Stomach (tissue), 9 donors: ENCODE data around the gene KANSL2. TPM values are rescaled to one million over a fixed set of nuclear protein-coding genes. Genes with fewer than 3 reads are reported as not detected.

Experiments used
- DNase-seq, 2 donors: peaks; one replicate each; pipeline versions ENCODE4 v3.0.0 to v3.0.0-alpha.2; 2013 to 2019
- H3K27ac ChIP-seq, 5 donors: fragments of 200-600 bp in 4 of 5; sonication (generic) in 4 of 5; one replicate each; pipeline ENCODE4 v1.5.1; 2013 to 2019; ENCODE audit warnings: mild to moderate bottlenecking in 1 of 5, moderate library complexity in 1 of 5
- H3K27me3 ChIP-seq, 3 donors: fragments of 200-600 bp; sonication (generic); one replicate each; pipeline ENCODE4 v1.5.1; 2017 to 2019; ENCODE audit warnings: mixed run types in 1 of 3
- H3K36me3 ChIP-seq, 4 donors: fragments of 200-600 bp; sonication (generic); 1 replicate in 3 of 4; 2 replicates in 1 of 4; pipeline ENCODE4 v1.5.1; 2016 to 2019
- H3K4me1 ChIP-seq, 4 donors: fragments of 200-600 bp; sonication (generic); one replicate each; pipeline ENCODE4 v1.5.1; 2016 to 2019
- H3K4me3 ChIP-seq, 4 donors: fragments of 200-600 bp; sonication (generic) in 3 of 4; one replicate each; pipeline ENCODE4 v1.5.1; 2016 to 2019; ENCODE audit warnings: mild to moderate bottlenecking in 1 of 4
- H3K9me3 ChIP-seq, 4 donors: fragments of 200-600 bp; sonication (generic); one replicate each; pipeline ENCODE4 v1.5.1; 2016 to 2019
- EP300 ChIP-seq: sonication (generic); formaldehyde crosslinking; IDR thresholded peaks from one replicate; pipeline ENCODE4 v1.6.1; 2017; ENCODE audit warnings: antibody characterized with exemption
- POLR2A ChIP-seq, 4 donors: fragments of 450-650 bp; IDR thresholded peaks; one replicate each; pipeline ENCODE4 v1.6.1; 2016; ENCODE audit warnings: antibody characterized with exemption in 4 of 4, control low read depth in 2 of 4, mild to moderate bottlenecking in 1 of 4, moderate library complexity in 1 of 4
- POLR2AphosphoS5 ChIP-seq, 3 donors: sonication (generic); formaldehyde crosslinking; IDR thresholded peaks; one replicate each; pipeline ENCODE4 v1.6.1; 2016; ENCODE audit warnings: antibody characterized with exemption in 3 of 3
- WGBS, 5 donors: extraction: QIAGEN DNeasy Blood & Tissue Kit in 3 of 5; methylation state at CpG; one replicate each; pipeline versions ENCODE4 v1.1.5 to v1.1.7; 2013 to 2018; 5-methylcytosine and 5-hydroxymethylcytosine counted together
- intact Hi-C: fragments of 100-400 bp; cut with DNase I; formaldehyde crosslinking; loops from one replicate; pipeline ENCODE4 v1.15.1; 2023; ENCODE audit warnings: low total_unique reads
- polyA plus RNA-seq, 3 donors: library from polyadenylated mRNA; stranded (reverse); fragments of 200-250 nt; gene quantifications; one replicate each; pipeline ENCODE4 v1.2.3, GENCODE V29; 2013
- total RNA-seq, 5 donors: library from RNA; depleted of rRNA; stranded (reverse); fragments of >200 nt; gene quantifications; one replicate each; pipeline versions ENCODE4 v1.1.0 to v1.2.3, GENCODE V29; 2014 to 2016
- TF ChIP-seq, protein P1 (sequence below), 7 experiments: fragments of 450-650 bp in 4 of 7; fragments of 200-600 bp in 3 of 7; sonication (generic) in 3 of 7; IDR thresholded peaks; one replicate each; pipeline ENCODE4 v1.5.1; 2016 to 2019; ENCODE audit warnings: antibody characterized with exemption in 7 of 7, control low read depth in 2 of 7, mild to moderate bottlenecking in 1 of 7
- donor health status: healthy with polysubstance abuse.
- donor health status: Bipolar disorder and iron deficiency.
- donor health status: healthy.

Gene KANSL2
- total and polyA plus RNA-seq, 8 donors, result 16.2 to 66.0 (median 29.9) TPM

DNA sequence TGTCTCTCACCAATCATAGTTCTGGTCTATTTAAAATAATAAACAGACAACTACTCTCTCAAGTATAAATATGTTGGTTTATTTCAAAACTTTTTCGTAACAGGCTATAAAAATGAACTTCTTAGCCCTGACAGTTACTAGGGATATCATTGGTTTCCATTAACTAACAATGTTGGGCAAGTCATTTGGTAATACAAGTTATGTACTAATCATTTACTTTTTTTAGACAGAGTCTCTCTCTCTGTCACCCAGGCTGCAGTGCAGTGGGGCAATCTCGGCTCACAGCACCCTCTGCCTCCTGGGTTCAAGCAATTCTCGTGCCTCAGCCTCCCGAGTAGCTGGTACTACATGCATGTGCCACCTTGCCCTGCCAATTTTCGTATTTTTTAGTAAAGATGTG, 14.6 kb upstream of the KANSL2 start:
- Histone ChIP-seq H3K4me1 (peaks cover 0 to 8% (median under 1%) of the 10 kb centered on the region in 4 donors), H3K36me3 (peaks cover 39 to 97% (median 95%) of the 10 kb centered on the region in 4 donors), H3K9me3 (no peaks in the 10 kb centered on the region), H3K27ac (no peak overlapping the region), H3K4me3 (no peak overlapping the region), H3K27me3 (no peaks in the 10 kb centered on the region)
- TF ChIP-seq, protein P1, sequence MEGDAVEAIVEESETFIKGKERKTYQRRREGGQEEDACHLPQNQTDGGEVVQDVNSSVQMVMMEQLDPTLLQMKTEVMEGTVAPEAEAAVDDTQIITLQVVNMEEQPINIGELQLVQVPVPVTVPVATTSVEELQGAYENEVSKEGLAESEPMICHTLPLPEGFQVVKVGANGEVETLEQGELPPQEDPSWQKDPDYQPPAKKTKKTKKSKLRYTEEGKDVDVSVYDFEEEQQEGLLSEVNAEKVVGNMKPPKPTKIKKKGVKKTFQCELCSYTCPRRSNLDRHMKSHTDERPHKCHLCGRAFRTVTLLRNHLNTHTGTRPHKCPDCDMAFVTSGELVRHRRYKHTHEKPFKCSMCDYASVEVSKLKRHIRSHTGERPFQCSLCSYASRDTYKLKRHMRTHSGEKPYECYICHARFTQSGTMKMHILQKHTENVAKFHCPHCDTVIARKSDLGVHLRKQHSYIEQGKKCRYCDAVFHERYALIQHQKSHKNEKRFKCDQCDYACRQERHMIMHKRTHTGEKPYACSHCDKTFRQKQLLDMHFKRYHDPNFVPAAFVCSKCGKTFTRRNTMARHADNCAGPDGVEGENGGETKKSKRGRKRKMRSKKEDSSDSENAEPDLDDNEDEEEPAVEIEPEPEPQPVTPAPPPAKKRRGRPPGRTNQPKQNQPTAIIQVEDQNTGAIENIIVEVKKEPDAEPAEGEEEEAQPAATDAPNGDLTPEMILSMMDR (IDR thresholded peaks at IDR 0.05), result no peak
- TF ChIP-seq EP300 (no peak), POLR2AphosphoS5 (IDR thresholded peaks at IDR 0.05) (no peak), POLR2A (IDR thresholded peaks at IDR 0.05) (no peak)
- DNase-seq, result no peak
- intact Hi-C loops, result no loop called here
- 90 to 97% (median 94%) methylated on average over 5 of the region's 5 CpGs for WGBS, 5 donors

GRCh38 chr12:48695859-48696258, 13.8 kb upstream of the KANSL2 start:
- 83 to 93% (median 88%) methylated on average over 2 of the region's 2 CpGs for WGBS, 5 donors
- intact Hi-C loops, result no loop called here

GRCh38 chr12:48694038-48694437, 12.0 kb upstream of the KANSL2 start:
- Histone ChIP-seq H3K4me1 (peaks cover 0 to 21% (median 10%) of the 10 kb centered on the region in 4 donors), H3K4me3 (no peak overlapping the region), H3K27me3 (no peaks in the 10 kb centered on the region), H3K36me3 (peaks cover 36 to 98% (median 88%) of the 10 kb centered on the region in 4 donors), H3K27ac (no peak overlapping the region), H3K9me3 (no peaks in the 10 kb centered on the region)
- WGBS, 5 donors, result 95 to 98% (median 97%) methylated on average over 6 of the region's 6 CpGs
- TF ChIP-seq POLR2AphosphoS5 (IDR thresholded peaks at IDR 0.05) (no peak), POLR2A (IDR thresholded peaks at IDR 0.05) (no peak), EP300 (no peak)
- TF ChIP-seq, protein P1 (IDR thresholded peaks at IDR 0.05), result no peak
- DNase-seq, result no peak
- intact Hi-C loops, result no loop called here

More at GRCh38 chr12:48695859-48696258, 13.8 kb upstream of the KANSL2 start:
- Histone ChIP-seq H3K4me1 (peaks cover 0 to 14% (median 4%) of the 10 kb centered on the region in 4 donors), H3K4me3 (no peak overlapping the region), H3K27me3 (no peaks in the 10 kb centered on the region), H3K36me3 (peaks cover 39 to 99% (median 93%) of the 10 kb centered on the region in 4 donors), H3K9me3 (no peaks in the 10 kb centered on the region), H3K27ac (no peak overlapping the region)
- TF ChIP-seq POLR2A (IDR thresholded peaks at IDR 0.05) (no peak), EP300 (no peak), POLR2AphosphoS5 (IDR thresholded peaks at IDR 0.05) (no peak)
- TF ChIP-seq, protein P1 (IDR thresholded peaks at IDR 0.05), result no peak
- no peak for DNase-seq

DNA sequence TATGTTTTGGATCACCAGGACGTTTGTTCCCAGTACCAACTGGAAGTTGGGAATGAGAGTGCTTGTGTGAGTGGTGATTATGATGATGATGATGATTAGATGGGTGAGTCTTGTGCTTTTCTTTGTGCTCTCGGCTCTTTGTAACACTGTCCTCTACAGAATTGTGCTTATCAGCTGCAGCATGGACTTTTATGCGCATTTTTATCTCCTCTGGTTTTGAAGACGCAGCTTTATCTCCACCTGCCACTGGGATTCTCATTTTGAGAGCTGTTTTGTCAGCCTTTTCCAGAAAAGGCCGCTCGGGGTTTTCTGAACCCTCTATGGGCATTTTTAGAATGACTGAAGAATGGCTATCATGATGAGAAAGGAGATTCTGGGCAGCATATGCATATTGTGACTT, 11.5 kb upstream of the KANSL2 start:
- peaks cover 0 to 21% (median 10%) of the 10 kb centered on the region in 4 donors for H3K4me1 ChIP-seq
- intact Hi-C loops, result no loop called here

More for the DNA sequence above, 11.5 kb upstream of the KANSL2 start:
- 86 to 93% (median 90%) methylated on average over 6 of the region's 6 CpGs for WGBS, 5 donors
- Histone ChIP-seq H3K27ac (no peak overlapping the region), H3K4me3 (no peak overlapping the region), H3K27me3 (no peaks in the 10 kb centered on the region), H3K9me3 (no peaks in the 10 kb centered on the region), H3K36me3 (peaks cover 36 to 98% (median 88%) of the 10 kb centered on the region in 4 donors)
- no peak for DNase-seq
- TF ChIP-seq POLR2AphosphoS5 (IDR thresholded peaks at IDR 0.05) (no peak), EP300 (no peak), POLR2A (IDR thresholded peaks at IDR 0.05) (no peak)
- TF ChIP-seq, protein P1 (IDR thresholded peaks at IDR 0.05), result no peak
